ENCODE results near the gene MGAT5. TPM values are rescaled to one million over a fixed set of nuclear protein-coding genes. Genes with fewer than 3 reads are reported as not detected.

The MGAT5 gene
- total RNA-seq, 1 experiment from 2014 or later, result 52.4 TPM

DNA sequence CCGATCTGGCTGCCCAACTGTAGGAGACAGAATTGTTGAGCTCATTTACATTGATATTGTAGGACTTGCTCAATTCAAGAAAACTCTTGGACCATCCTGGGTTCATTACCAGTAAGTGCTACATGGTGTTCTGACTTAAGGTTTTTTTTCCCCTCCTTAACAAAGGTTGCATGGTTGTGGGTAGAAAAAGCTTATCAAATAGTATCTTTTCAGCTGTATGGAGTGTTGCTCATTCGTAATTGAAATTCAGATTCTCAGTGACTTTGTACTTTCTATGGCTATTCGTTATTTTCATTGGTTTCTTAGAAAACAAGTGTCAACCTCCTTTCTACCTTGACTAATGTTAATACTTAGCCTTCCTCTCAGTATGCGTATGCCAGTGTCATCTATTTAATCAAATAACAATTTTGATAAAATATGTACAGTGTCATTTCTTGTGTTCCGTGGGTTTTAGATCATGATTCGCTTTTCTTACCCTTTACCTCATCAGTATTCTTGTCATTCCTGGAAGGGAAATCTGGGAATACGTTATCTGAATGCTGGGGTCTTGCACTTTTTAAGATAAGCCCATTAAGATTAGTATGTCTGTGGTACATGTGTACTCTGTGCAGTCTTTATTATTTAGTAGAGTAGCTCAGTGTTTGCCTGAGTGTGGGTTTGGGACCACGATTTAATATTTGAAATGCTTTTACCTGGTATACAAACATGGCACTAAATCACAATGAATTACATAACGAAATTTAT lies 91.3 kb downstream of the MGAT5 start (continued):
- TF ChIP-seq, protein P1, sequence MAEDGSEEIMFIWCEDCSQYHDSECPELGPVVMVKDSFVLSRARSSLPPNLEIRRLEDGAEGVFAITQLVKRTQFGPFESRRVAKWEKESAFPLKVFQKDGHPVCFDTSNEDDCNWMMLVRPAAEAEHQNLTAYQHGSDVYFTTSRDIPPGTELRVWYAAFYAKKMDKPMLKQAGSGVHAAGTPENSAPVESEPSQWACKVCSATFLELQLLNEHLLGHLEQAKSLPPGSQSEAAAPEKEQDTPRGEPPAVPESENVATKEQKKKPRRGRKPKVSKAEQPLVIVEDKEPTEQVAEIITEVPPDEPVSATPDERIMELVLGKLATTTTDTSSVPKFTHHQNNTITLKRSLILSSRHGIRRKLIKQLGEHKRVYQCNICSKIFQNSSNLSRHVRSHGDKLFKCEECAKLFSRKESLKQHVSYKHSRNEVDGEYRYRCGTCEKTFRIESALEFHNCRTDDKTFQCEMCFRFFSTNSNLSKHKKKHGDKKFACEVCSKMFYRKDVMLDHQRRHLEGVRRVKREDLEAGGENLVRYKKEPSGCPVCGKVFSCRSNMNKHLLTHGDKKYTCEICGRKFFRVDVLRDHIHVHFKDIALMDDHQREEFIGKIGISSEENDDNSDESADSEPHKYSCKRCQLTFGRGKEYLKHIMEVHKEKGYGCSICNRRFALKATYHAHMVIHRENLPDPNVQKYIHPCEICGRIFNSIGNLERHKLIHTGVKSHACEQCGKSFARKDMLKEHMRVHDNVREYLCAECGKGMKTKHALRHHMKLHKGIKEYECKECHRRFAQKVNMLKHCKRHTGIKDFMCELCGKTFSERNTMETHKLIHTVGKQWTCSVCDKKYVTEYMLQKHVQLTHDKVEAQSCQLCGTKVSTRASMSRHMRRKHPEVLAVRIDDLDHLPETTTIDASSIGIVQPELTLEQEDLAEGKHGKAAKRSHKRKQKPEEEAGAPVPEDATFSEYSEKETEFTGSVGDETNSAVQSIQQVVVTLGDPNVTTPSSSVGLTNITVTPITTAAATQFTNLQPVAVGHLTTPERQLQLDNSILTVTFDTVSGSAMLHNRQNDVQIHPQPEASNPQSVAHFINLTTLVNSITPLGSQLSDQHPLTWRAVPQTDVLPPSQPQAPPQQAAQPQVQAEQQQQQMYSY (CRISPR knock-in tag; IDR thresholded peaks at IDR 0.05), result no peak
- TF ChIP-seq, protein P2, sequence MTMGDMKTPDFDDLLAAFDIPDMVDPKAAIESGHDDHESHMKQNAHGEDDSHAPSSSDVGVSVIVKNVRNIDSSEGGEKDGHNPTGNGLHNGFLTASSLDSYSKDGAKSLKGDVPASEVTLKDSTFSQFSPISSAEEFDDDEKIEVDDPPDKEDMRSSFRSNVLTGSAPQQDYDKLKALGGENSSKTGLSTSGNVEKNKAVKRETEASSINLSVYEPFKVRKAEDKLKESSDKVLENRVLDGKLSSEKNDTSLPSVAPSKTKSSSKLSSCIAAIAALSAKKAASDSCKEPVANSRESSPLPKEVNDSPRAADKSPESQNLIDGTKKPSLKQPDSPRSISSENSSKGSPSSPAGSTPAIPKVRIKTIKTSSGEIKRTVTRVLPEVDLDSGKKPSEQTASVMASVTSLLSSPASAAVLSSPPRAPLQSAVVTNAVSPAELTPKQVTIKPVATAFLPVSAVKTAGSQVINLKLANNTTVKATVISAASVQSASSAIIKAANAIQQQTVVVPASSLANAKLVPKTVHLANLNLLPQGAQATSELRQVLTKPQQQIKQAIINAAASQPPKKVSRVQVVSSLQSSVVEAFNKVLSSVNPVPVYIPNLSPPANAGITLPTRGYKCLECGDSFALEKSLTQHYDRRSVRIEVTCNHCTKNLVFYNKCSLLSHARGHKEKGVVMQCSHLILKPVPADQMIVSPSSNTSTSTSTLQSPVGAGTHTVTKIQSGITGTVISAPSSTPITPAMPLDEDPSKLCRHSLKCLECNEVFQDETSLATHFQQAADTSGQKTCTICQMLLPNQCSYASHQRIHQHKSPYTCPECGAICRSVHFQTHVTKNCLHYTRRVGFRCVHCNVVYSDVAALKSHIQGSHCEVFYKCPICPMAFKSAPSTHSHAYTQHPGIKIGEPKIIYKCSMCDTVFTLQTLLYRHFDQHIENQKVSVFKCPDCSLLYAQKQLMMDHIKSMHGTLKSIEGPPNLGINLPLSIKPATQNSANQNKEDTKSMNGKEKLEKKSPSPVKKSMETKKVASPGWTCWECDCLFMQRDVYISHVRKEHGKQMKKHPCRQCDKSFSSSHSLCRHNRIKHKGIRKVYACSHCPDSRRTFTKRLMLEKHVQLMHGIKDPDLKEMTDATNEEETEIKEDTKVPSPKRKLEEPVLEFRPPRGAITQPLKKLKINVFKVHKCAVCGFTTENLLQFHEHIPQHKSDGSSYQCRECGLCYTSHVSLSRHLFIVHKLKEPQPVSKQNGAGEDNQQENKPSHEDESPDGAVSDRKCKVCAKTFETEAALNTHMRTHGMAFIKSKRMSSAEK (CRISPR knock-in tag; IDR thresholded peaks at IDR 0.05; ENCODE audit: borderline replicate concordance), result no peak
- TF ChIP-seq, protein P3, sequence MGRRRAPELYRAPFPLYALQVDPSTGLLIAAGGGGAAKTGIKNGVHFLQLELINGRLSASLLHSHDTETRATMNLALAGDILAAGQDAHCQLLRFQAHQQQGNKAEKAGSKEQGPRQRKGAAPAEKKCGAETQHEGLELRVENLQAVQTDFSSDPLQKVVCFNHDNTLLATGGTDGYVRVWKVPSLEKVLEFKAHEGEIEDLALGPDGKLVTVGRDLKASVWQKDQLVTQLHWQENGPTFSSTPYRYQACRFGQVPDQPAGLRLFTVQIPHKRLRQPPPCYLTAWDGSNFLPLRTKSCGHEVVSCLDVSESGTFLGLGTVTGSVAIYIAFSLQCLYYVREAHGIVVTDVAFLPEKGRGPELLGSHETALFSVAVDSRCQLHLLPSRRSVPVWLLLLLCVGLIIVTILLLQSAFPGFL (CRISPR knock-in tag; IDR thresholded peaks at IDR 0.05; ENCODE audit: borderline replicate concordance), result no peak
- TF ChIP-seq, protein P4, sequence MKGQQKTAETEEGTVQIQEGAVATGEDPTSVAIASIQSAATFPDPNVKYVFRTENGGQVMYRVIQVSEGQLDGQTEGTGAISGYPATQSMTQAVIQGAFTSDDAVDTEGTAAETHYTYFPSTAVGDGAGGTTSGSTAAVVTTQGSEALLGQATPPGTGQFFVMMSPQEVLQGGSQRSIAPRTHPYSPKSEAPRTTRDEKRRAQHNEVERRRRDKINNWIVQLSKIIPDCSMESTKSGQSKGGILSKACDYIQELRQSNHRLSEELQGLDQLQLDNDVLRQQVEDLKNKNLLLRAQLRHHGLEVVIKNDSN (CRISPR knock-in tag; IDR thresholded peaks at IDR 0.05), result no peak
- TF ChIP-seq SP1 (CRISPR knock-in tag; conservative IDR thresholded peaks at IDR 0.05) (no peak), RORB (CRISPR knock-in tag; IDR thresholded peaks at IDR 0.05) (no peak)
- TF ChIP-seq, protein P5, sequence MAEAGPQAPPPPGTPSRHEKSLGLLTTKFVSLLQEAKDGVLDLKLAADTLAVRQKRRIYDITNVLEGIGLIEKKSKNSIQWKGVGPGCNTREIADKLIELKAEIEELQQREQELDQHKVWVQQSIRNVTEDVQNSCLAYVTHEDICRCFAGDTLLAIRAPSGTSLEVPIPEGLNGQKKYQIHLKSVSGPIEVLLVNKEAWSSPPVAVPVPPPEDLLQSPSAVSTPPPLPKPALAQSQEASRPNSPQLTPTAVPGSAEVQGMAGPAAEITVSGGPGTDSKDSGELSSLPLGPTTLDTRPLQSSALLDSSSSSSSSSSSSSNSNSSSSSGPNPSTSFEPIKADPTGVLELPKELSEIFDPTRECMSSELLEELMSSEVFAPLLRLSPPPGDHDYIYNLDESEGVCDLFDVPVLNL (CRISPR knock-in tag; IDR thresholded peaks at IDR 0.05; ENCODE audit: borderline replicate concordance, low read depth), result no peak

DNA sequence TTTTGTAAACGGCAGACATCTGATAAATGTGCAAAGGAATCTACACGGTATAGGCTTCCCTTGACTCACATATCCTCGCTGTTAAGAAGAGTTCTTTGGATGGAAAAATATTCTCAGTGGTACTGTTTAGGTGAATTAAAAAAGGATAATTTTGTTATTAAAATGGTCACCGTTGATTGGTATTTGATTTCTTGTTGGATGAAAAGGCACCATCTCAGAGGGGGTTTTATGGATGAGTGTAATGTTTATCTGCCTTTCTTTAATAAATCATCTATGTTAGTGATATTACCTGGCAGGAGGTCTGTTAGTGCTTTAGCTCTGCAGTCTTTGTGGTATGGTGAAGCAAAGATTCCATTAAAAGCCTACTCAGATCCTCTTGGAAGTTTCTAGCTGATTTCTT lies 92.3 kb downstream of the MGAT5 start:
- no peak overlapping the region for H3K27ac Mint-ChIP-seq

DNA sequence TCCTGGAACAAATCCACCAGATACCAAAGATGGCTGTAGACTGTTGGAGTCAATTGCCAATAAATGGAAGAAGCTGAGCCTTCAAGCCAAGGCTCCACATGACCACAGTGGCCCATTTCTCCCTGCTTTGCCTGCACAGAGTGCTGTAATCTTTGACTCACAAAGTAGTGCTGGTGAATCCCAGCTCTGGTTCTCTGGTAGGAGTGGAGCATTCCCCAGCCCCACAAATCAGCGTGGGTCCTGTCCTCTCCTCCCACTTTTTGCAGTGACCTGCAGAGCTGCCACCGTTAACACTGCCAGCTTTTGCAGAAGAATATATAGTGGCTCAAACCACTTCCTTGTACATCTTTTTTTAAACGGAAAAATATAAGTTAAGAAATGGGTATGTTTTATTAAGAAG lies 93.9 kb downstream of the MGAT5 start:
- no peak overlapping the region for H3K27ac Mint-ChIP-seq
- POLR2A ChIA-PET, result interaction anchor here (0.6 kb wide), 1 partner anchor 1652 kb away, joined by 3 read pairs; no protein-coding TSS in a partner anchor
- TF ChIP-seq, protein P6, sequence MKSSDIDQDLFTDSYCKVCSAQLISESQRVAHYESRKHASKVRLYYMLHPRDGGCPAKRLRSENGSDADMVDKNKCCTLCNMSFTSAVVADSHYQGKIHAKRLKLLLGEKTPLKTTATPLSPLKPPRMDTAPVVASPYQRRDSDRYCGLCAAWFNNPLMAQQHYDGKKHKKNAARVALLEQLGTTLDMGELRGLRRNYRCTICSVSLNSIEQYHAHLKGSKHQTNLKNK (CRISPR knock-in tag; IDR thresholded peaks at IDR 0.05), result no peak
- H3K9me3 Mint-ChIP-seq, result no peaks in the 10 kb centered on the region
- no peak overlapping the region for H3K4me3 Mint-ChIP-seq
- ATAC-seq (no peak; the same call in 1 of the 2 replicates), DNase-seq (ENCODE audit: low spot score) (no peak)
- H3K27me3 Mint-ChIP-seq (ENCODE audit: low read depth), result no peaks in the 10 kb centered on the region
- CTCF ChIA-PET, result interaction anchor here (0.8 to 2.4 kb wide), 4 partner anchors 64 to 463 kb away, joined by 3 to 9 read pairs (median 3); no protein-coding TSS in a partner anchor
- H3K4me1 Mint-ChIP-seq, result no peaks in the 10 kb centered on the region
- H3K36me3 Mint-ChIP-seq, result peaks cover 4% of the 10 kb centered on the region; the same call in 1 of the 2 replicates

More for the DNA sequence above, 92.3 kb downstream of the MGAT5 start:
- Mint-ChIP-seq H3K4me3 (no peak overlapping the region), H3K27me3 (ENCODE audit: low read depth) (no peaks in the 10 kb centered on the region), H3K4me1 (no peaks in the 10 kb centered on the region), H3K9me3 (no peaks in the 10 kb centered on the region), H3K36me3 (peaks cover 4% of the 10 kb centered on the region; the same call in 1 of the 2 replicates)
- DNase-seq (ENCODE audit: low spot score) (no peak), ATAC-seq (no peak)
- POLR2A ChIA-PET, result no interaction called here
- CTCF ChIA-PET, result no interaction called here
- TF ChIP-seq, protein P7, sequence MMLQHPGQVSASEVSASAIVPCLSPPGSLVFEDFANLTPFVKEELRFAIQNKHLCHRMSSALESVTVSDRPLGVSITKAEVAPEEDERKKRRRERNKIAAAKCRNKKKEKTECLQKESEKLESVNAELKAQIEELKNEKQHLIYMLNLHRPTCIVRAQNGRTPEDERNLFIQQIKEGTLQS (CRISPR knock-in tag; conservative IDR thresholded peaks at IDR 0.05), result no peak
- TF ChIP-seq CREB1 (CRISPR knock-in tag; IDR thresholded peaks at IDR 0.05), result no peak
